HG03378 (cell line): ENCODE measurements around the gene DCUN1D1.

Experiments
- ATAC-seq: cut with Tn5 transposase; IDR thresholded peaks from one replicate; pipeline ENCODE4 v1.9.1; 2021; ENCODE audit warnings: mild to moderate bottlenecking, moderate library complexity; ENCODE audit not compliant: unreplicated experiment

DCUN1D1 gene

GRCh38 chr3:182973047-182973446, 7.3 kb downstream of the DCUN1D1 start:
- ATAC-seq, result no peak

DNA sequence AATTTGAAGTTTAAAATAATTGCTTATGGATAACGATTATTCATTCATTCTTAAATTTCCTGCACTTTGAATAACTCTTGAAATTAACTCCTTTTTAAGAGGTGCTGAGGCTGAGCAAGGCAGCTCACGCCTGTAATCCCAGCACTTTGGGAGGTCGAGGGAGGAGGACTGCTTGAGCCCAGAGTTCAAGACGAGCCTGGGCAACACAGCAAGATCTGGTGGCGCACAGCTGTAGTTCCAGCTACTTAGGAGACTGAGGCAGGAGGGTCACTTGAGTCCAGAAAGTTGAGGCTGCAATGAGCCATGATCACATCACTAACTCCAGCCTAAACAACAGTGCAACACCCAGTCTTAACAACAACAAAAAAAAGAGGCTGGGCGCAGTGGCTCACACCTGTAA, 8.0 kb downstream of the DCUN1D1 start:
- ATAC-seq, result no peak

GRCh38 chr3:182971637-182972036, 8.7 kb downstream of the DCUN1D1 start:
- ATAC-seq, result peak; percentile 34

DNA sequence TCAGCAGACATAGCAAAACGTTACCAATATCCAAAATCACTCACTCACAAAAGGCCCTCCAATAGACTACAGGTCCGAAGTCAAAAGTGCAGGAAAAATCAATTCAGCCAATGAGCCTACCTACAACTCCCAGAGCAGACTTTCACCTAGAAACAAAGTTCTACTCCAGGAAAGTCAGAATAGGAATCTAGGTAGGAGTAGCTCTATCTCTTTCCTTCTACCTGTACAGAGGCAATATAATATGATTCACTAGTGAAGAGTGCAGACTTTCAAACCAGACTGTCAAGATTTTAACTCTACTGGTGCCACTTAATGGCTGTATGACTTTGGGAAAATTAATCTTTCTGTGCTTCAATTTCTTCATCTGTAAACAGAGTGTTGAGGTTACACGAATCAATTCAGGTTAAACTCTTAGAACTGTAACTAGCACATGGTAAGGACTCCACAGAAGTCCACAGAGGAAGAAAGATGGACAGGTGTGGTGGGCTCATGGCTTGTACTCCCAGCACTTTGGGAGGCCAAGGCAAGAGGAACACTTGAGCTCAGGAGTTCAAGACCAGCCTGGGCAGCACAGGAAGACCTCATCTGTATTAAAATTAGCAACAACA, 9.4 kb downstream of the DCUN1D1 start:
- ATAC-seq, result no peak

DNA sequence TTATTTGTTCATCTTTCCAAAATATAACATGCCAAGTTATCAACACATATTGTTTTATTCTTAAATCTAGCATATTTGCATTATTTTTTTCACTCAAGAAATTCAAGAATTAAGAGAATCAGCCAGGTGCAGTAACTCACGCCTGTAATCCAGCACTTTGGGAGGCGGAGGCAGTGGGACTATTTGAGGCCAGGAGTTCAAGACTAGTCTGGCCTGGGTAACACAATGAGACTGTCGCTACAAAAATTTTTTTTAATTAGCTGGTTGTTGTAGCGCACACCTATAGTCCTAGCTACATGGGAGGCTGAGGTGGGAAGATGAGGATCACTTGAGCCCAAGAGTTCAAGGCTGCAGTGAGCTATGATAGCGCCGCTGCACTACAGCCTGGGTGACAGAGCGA, 10.5 kb downstream of the DCUN1D1 start:
- ATAC-seq, result no peak

GRCh38 chr3:182969277-182969676, 11.1 kb downstream of the DCUN1D1 start:
- no peak for ATAC-seq

DNA sequence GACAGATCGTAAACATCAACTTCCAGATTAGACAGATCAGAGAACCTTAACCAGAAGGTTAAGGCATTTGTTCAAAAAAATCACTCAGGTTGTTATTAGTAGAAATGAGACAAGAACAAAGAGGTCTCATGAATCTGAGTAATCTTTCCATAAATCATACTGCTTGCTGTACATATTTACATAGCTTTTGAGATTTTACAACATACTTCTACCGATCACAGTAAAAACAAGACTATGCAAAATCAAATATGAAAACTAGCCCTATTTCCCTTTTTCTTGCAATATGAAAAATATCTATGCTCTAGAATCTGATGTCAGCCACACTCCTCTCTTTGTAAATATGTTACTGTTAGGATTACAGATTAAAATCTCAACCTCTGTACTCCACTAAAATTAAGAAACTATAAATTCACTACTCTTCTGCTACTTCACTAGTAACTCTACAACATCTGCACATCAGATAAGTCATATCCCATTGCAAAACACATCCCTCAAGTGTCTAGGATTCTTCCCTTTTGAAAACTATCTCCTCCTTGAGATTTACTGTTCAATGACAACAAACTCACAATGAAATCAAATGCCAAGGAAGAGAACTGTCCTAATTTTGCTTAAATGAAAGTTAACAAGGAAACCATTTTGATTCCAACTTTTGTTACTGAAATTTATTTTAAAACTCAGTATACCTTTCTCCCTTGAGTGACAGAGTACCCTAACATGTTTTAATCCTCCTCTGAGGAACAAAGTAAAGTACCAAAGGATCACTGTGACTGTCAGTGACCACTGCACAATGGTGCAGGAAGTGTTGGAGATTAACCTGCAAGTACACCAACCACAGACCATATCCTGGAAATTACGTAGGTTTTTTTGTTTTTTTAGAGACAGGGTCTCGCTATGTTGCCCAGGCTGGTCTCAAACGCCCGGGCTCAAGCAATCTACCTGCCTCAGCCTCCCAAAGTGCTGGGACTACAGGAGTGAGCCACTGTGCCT, 12.8 kb downstream of the DCUN1D1 start:
- ATAC-seq, result peak; percentile 51

GRCh38 chr3:182965861-182966366, 14.4 kb downstream of the DCUN1D1 start:
- ATAC-seq, result no peak

DNA sequence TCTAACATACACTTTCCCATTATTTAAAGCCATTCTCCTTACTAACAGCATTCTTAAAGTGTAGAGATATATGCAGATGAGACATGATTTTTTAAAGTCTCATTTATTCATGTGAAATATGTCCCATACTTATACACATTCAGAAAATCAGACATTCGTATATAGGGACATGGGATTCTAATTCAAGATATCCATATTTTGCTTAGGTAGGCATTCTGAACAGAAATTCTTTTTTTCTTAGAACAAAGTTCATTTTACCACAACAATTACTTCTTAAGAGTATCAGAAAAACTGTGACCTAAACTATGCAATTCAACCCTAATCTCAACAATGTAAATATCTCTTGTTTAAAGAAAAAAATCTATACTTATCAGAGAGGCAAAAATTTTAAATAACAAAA, 16.2 kb downstream of the DCUN1D1 start:
- ATAC-seq, result no peak

DNA sequence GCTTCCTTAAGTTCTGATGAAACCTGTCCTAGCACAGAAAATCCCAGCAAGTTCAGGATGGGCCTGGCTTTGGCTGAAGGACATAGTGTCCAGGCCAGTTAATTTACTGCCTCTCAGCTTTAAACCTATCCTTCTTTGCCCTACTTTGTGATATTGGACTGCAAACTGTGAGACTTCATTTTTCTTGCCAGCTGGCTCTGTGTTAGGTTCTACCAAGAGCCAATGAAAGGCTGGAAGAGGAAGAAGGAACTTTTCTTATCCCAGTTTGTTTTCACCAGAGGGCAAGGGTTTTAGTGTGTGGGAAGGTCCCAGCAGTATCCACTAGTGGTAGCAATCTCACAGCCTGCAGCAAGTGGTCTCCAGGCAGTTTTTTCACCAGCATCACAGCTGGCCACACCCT, 18.2 kb downstream of the DCUN1D1 start:
- no peak for ATAC-seq

- no peak for ATAC-seq
Observed at GRCh38 chr3:182959474-182960350, 20.6 kb downstream of the DCUN1D1 start.

DNA sequence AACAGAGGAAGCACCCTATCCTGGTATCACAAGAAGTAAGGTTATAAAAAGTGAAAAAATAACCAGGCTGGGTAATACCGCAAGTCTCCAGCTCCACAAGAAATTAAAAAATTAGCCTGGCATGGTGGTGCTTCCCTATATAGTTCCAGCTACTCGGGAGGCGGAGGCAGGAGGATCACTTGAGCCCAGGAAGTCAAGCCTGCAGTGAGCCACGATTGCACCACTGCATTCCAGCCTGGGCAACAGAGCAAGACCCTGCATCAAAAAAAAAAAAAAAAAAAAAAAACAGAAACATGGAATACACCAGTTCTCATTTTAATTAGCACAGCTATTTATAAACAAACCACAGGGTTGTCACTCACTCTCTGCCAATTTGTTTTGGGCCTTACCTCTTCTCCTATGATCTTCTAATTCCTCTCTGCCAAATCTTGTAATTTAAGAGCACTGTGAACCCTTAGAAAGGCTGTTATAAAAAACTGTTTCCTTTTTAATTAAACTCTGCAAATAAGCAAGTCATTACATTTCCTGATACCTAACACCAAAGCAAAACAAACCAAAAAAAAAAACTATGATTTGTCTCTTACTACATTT, 22.6 kb downstream of the DCUN1D1 start:
- ATAC-seq, result no peak

DNA sequence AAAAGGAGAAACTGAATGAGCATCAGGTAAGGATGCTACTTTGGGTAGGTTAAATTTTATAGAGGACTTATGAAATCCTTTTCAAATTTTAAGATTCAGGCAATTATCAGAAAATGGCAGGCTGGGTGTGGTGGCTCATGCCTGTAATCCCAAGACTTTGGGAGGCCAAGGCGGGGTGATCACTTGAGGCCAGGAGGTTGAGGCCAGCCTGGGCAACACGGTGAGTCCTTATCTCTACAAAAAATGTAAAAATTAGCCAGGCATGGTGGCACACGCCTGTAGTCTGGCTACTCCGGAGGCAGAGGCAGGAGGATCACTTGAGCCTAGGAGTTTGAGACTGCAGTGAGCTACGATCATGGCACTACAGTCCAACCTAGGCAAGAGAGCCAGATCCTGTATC, 23.1 kb downstream of the DCUN1D1 start:
- no peak for ATAC-seq

- ATAC-seq, result peak; percentile 94
Observed at GRCh38 chr3:182954553-182955235, 25.6 kb downstream of the DCUN1D1 start.

DNA sequence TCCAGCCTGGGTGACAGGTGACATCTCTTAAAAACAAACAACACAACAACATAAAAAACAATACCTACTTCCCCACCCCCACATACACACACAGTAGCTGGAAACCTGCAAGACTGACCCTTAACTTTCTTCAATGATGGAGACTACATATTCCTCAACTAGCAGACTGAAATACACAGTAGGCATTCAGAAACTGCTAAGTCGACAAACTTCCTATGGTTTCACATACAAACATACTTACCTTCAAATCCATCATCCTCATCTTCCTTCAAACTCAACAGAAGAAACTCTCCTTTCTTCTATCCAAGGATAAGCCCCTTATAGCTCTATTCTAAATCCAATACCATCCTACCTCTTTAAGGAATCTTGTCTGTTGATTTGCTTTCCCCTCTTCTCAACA, 30.6 kb downstream of the DCUN1D1 start:
- no peak for ATAC-seq

GRCh38 chr3:182948305-182948704, 32.0 kb downstream of the DCUN1D1 start:
- ATAC-seq, result no peak

DNA sequence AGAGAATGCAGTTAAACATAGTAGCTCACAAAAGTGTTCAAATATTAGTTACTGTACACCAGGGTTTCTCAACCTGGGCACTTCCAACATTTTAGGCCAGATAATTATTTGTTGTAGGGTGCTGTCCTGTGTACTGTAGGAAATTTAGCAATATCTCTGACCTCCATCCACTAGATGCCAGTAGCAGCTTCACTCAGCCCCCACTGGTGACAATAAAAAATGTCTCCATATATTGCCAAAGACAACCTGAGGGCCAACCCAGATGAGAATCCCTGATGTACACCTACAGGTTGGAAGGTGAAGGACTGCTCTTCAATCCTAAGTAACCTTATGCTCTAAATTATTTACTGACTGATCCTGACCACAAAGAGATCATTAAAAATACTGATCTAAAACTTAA, 32.5 kb downstream of the DCUN1D1 start:
- no peak for ATAC-seq

DNA sequence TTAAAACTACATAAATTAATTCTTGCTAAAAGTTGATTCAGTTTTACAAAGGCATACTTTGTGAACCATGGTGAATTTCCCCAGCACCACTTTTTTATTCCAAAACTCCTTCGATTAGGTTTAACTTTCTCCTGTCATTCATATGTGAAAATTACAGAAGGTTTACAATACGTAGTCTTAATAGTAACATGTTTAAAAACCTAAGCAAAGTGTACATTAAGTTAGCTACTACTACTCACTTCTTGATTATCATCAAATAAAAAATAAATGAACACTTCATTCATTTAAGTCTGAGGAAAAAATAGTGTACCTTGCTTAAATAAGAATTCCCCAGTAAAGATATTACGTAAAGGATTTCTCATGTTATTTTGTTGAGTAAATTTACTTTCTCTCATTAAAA, 38.6 kb downstream of the DCUN1D1 start:
- ATAC-seq, result no peak

DNA sequence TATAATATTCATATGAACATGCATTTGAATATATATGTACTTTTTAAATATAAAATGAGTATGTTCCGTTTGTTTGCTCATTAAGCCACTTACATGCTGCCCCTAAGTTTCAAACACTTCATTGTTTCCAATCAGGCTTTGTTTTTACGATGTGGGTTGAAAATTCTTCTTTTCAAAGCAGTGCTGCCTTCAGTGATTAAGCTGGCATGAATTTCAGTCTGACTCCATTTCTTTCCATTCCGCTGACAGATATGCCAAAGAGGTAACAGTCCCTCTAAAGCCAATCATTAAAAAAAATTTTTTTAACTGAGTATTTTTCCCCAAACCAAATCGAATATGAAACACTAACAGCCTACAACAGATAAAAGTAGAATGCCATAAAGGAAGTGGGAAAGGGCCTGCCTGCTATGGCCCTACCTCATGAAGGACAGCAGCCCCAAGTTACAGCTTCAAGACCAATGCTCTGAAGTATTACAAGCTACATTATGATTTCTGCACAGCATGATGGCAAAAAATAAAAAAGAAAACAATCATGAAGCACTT, 40.0 kb downstream of the DCUN1D1 start:
- ATAC-seq, result no peak
